NCI-H1092 treated with DMSO at 0.1 percent for 48 hours (cell line): ENCODE results near the gene NEB.

ENCODE experiments used
- DNase-seq: peaks from one replicate; lab custom pipeline; 2025; lab: John Stamatoyannopoulos, UW

NEB gene

DNA sequence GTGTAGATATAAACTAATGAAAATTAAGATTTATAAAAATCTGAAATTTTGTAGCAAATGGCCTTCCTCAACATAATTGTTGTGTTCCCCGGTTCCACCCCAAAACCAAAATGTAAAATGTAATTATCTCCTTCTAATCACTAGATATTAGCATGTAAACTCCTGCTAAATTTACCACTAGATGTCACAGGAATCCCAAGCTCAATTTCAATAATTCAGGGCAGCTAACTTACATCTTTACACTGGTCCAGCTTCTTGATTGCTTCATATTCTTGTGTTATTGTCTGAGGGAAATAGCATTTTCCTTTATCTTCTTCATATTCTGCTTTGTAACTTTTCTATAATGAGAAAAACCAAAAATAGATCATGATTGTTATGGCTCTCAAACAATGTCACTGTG lies 42.6 kb downstream of the NEB start:
- DNase-seq: no peak

- no peak for DNase-seq
Observed at GRCh38 chr2:151688719-151689118, 45.6 kb downstream of the NEB start.

DNA sequence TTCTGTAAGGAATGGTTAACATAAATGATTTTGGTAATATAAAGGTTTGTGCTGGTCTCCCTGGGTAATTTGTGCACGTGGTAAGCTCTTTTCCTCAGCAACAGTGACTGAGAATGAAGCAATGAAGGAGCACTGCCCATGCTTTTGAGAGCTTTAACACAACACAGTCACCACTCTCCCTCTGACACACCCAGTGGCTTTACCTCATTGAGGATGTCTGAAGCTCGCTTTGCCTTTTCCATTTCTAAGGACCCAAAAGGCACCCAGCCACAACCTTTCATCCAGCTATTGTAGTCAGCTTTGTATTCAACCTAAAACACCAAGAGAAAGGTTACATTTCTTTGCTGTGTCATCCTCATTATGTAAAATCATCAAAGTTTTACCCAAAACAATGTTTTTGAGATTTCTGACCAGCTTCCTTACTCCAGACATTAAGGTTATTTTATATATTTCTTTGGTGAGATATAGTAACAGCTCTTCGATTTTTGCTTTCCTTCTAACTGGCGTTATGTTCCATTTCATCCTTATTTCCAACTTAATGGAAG lies 51.7 kb downstream of the NEB start:
- no peak for DNase-seq

DNA sequence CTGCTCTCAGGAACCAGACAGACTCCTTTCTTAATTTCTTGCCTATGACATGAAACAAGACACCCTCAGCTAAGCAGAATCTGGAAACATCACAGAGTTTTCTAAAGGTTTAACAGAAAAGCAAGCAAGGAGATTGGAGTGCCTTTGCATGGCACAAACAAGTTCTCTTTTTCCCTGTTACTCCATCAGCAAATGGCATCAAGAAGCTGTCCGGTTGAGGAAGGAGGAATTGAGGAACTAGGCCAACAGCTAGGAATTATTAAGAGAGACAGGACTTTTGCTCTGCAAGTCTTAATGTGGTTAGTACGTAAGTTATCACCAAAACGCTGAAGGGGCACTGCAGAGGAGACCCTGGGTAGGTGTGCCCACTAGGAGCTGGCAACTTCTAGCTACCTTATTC lies 53.2 kb downstream of the NEB start:
- DNase-seq: no peak

GRCh38 chr2:151679994-151680393 lies 54.3 kb downstream of the NEB start:
- DNase-seq: no peak

DNA sequence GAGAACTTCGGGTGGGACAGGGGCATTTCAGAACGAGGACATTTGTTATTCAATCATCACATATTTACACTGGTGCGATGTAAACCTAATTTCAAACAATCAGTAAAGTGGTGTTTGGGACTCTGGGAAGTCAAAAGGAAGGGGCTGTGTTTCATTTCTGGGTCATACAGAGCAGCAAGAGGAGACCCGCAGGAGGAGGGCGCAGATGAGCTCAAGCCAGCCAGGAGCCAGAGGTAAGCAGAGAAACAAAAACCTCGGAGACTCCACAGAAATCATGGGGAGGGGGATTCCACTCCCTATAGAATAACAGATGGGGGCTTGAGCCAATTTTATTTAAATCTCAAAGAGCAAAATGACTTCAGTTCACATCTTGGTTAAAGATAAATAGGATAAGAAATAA lies 55.4 kb downstream of the NEB start:
- DNase-seq: no peak

DNA sequence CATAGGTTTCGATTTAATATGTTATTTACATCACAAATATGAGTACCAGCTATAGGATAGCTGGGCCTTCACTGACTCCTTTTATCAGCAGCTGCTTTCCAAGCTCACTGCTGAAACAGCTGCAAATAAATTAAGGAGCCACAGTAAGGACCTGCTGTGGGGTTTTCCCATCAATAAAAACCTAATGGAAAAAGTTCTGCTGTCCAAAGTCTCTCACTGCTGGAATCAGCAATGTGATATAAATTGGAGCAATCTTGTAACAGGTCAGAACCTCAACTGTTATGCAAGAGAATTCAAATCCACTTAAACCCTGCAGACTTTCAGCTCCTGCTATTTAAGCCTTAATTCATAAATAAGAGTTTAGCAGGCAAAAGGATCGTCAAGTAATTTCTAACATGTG lies 61.3 kb downstream of the NEB start:
- no peak for DNase-seq

DNA sequence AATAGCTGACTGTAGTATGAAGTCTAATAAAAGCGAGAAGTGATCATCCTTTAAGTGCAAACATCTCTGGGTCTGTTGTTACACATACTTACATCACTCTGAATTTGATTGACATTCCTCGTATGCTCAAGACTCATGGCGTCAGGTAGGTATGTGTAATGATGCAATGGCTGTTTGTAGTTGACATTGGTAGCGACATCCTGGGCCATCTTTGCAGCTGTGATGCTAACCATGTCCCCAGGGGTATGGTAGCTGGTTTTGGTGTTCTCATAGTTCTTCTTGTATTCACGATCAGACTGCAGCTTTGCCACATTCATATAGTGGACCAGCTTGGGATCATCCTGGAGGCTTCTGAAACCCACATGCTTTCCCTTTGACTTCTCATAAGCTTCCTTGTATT lies 62.0 kb downstream of the NEB start:
- DNase-seq: no peak

- DNase-seq: no peak
Observed at GRCh38 chr2:151670846-151671597, 63.3 kb downstream of the NEB start.

GRCh38 chr2:151670346-151670745 lies 63.9 kb downstream of the NEB start:
- DNase-seq: no peak

- DNase-seq: no peak
Observed at GRCh38 chr2:151669585-151670081, 64.6 kb downstream of the NEB start.

GRCh38 chr2:151668737-151669136 lies 65.5 kb downstream of the NEB start:
- DNase-seq: no peak

DNA sequence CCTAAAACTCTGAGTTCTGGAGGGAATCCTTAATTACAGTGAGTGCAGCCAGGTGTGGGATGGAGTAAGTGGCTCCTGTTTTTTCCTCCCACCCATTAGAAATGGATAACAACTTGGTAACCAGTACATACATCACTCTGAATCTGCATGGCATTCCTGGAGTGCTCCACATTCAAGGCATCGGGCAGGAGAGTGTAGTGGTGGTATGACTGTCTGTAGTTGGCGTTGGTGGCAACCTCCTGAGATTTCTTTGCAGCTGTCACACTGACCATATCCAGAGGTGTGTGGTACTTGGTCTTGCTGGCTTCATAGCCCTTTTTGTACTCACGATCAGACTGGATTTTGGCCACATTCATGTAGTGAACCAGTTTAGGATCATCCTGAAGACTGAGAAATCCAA lies 68.3 kb downstream of the NEB start:
- no peak for DNase-seq

- DNase-seq: no peak
Observed at GRCh38 chr2:151664520-151664919, 69.8 kb downstream of the NEB start.

GRCh38 chr2:151661625-151662024 lies 72.7 kb downstream of the NEB start:
- no peak for DNase-seq

GRCh38 chr2:151658081-151658480 lies 76.2 kb downstream of the NEB start:
- no peak for DNase-seq

- DNase-seq: no peak
Observed at GRCh38 chr2:151657667-151658076, 76.6 kb downstream of the NEB start.

- no peak for DNase-seq
Observed at GRCh38 chr2:151655663-151656398, 78.4 kb downstream of the NEB start.

- no peak for DNase-seq
Observed at GRCh38 chr2:151654891-151655290, 79.4 kb downstream of the NEB start.

- no peak for DNase-seq
Observed at GRCh38 chr2:151654085-151654484, 80.2 kb downstream of the NEB start.

DNA sequence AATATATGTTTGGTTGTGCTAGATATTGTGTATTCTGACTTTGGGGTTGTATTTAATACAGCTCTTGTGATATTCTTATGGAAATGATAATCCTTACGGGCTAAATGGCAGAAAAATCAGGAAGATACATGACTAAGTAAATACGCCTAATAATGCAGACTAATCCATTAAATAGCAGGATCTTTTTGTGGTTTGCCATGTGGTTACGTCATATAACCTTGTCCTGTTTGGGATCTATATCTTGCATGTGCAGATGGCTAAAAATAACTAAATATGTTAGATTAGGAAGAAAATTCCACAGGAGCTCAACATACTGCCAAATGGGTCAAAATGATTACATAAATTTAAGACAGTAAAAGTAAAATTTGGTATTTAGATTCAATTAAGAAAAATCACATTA lies 83.0 kb downstream of the NEB start:
- no peak for DNase-seq

- DNase-seq: no peak
Observed at GRCh38 chr2:151650456-151650855, 83.8 kb downstream of the NEB start.

DNA sequence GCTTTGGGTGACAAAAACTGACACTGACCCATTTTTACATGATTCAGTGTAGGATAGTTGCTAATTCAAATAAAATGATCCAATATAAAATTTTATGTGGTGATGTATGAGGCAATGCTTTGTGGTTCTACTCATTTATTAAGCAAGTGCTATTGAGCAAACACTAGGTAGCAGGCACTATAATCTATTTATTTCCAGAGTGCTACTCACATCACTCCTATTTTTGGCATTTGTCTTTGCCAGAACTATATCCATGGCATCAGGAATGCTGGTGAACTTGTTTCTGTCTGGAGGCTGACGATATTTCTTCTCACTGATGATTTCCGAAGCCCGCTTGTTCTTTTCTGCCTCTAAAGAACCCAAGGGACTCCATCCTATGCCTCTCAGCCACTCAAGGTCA lies 84.3 kb downstream of the NEB start:
- no peak for DNase-seq
